HepG2 (cell line): ENCODE measurements around the gene GPR89B. TPM values are rescaled to one million over a fixed set of nuclear protein-coding genes. Genes with fewer than 3 reads are reported as not detected.
"Not testable (repeated sequence)": the region's sequence is repeated elsewhere in the genome, so short reads cannot be mapped to it uniquely, and the experiment has no call there.

Experiments used
- ATAC-seq: fragments of 200-7000 bp; cut with Tn5 transposase; 3 replicates; pipeline ENCODE4 v1.9.1; 2020; ENCODE audit warnings: mild to moderate bottlenecking, moderate library complexity
- BruUV-seq: library from RNA; stranded (reverse); fragments of 400-500 nt; replicated peaks from 2 replicates; lab custom pipeline; 2021; lab: Mats Ljungman, UMichigan
- CTCF ChIA-PET: fragments of 300-600 bp; formaldehyde crosslinking; extraction: SDS; loops from one replicate; lab custom pipeline; 2021; ENCODE audit warnings: low total read pairs, inconsistent platforms, low intra/inter-chr PET ratio; lab: Yijun Ruan, JAX
- POLR2A ChIA-PET: fragments of 350-600 bp; sonication (Branson Sonifier 250); formaldehyde crosslinking; loops from one replicate; lab custom pipeline; 2020; ENCODE audit warnings: antibody characterized with exemption, inconsistent platforms; lab: Yijun Ruan, JAX
- DNase-seq: peaks from one replicate; pipeline ENCODE4 v3.0.0-alpha.2; 2015; ENCODE audit warnings: low spot score
- FAIRE-seq: peaks from 3 replicates; lab custom pipeline; 2011; peaks lifted over from hg19 to GRCh38; lab: Jason Lieb, UNC
- H2AFZ ChIP-seq: one replicate; pipeline ENCODE4 v1.6.1; 2011; ENCODE audit warnings: low read length, inconsistent platforms
- H3K27ac ChIP-seq: fragments of 300-600 bp; 3 replicates; pipeline ENCODE4 v1.8.0; 2011; ENCODE audit warnings: mixed run types, mild to moderate bottlenecking, mixed read lengths, low read length, inconsistent platforms; ENCODE audit not compliant: insufficient read depth; ENCODE audit errors: extremely low read length
- H3K27me3 ChIP-seq, 2 experiments: fragments of 200-600 bp in 1 of 2; 2 replicates in 1 of 2; 3 replicates in 1 of 2; pipeline versions ENCODE4 v1.6.0 to v1.8.0; 2011; ENCODE audit warnings: low read length in 2 of 2, mild to moderate bottlenecking in 2 of 2, moderate library complexity in 2 of 2, inconsistent platforms in 1 of 2; ENCODE audit not compliant: insufficient read depth in 2 of 2, control insufficient read depth in 1 of 2
- H3K36me3 ChIP-seq, 2 experiments: fragments of 200-600 bp in 1 of 2; replicated peaks in 1 of 2; 2 replicates in 1 of 2; 3 replicates in 1 of 2; pipeline versions ENCODE4 v1.5.1 to v1.8.0; 2011; ENCODE audit warnings: low read length in 2 of 2, inconsistent platforms in 1 of 2; ENCODE audit not compliant: insufficient read depth in 2 of 2, control insufficient read depth in 1 of 2
- H3K4me1 ChIP-seq: 2 replicates; pipeline ENCODE4 v1.5.1; 2012; ENCODE audit warnings: low read length, inconsistent platforms; ENCODE audit not compliant: insufficient read depth
- H3K4me2 ChIP-seq: 2 replicates; pipeline ENCODE4 v1.6.0; 2011; ENCODE audit warnings: low read depth, low read length, inconsistent platforms
- H3K4me3 ChIP-seq, 3 experiments: fragments of 200-600 bp in 1 of 3; sonication (generic), shearing (Covaris generic) in 1 of 3; replicated peaks in 1 of 3; 2 replicates each; pipeline ENCODE4 v1.5.1; 2011 to 2016; ENCODE audit warnings: low read length in 3 of 3, inconsistent platforms in 2 of 3, low read depth in 2 of 3, mild to moderate bottlenecking in 2 of 3, control low read depth in 1 of 3, mixed read lengths in 1 of 3; ENCODE audit not compliant: insufficient read depth in 1 of 3
- H3K79me2 ChIP-seq: one replicate; pipeline ENCODE4 v1.6.1; 2011; ENCODE audit warnings: low read length, inconsistent platforms; ENCODE audit not compliant: insufficient read depth
- H3K9ac ChIP-seq: 2 replicates; pipeline ENCODE4 v1.6.0; 2011; ENCODE audit warnings: mild to moderate bottlenecking, low read depth, low read length, inconsistent platforms; ENCODE audit not compliant: insufficient read depth
- H3K9me3 ChIP-seq: 2 replicates; pipeline ENCODE4 v1.5.1; 2012; ENCODE audit warnings: mild to moderate bottlenecking, low read length
- H4K20me1 ChIP-seq: 2 replicates; pipeline ENCODE4 v1.6.0; 2011; ENCODE audit warnings: inconsistent platforms, mild to moderate bottlenecking, low read length, moderate library complexity; ENCODE audit not compliant: insufficient read depth
- ZBTB21 ChIP-seq: sonication (generic); formaldehyde crosslinking; IDR thresholded peaks from 2 replicates; pipeline ENCODE4 v1.4.0; 2020; ENCODE audit warnings: missing genetic modification reagents
- WGBS: methylation state at CpG from one replicate; pipeline ENCODE4 v1.1.6; 2017; ENCODE audit warnings: low lambda C conversion rate; 5-methylcytosine and 5-hydroxymethylcytosine counted together
- in situ Hi-C: cut with HindIII; loops from 2 replicates; pipeline ENCODE4 v1.10.0; 2017; ENCODE audit warnings: low pct_unique_long_range_greater_than_20kb; ENCODE audit not compliant: extremely low pct_ligation_motif_present
- intact Hi-C: fragments of 100-400 bp; cut with micrococcal nuclease; formaldehyde crosslinking; loops from one replicate; pipeline ENCODE4 v1.10.0; 2022; ENCODE audit not compliant: unreplicated experiment
- polyA plus RNA-seq, 8 experiments: library from polyadenylated mRNA; depleted of rRNA in 3 of 8; stranded (reverse) in 7 of 8; unstranded in 1 of 8; fragments of >200 nt; fragmentation: Illumina TruSeq in 4 of 8; extraction: Trizol in 4 of 8; gene quantifications; 2 replicates each; pipeline versions ENCODE4 v1.2.1 to v1.2.3, GENCODE V29; 2011 to 2016; ENCODE audit warnings: low read depth in 4 of 8, missing spikeins in 1 of 8, mixed read lengths in 1 of 8; ENCODE audit not compliant: insufficient read depth in 1 of 8
- total RNA-seq, 5 experiments: library from RNA; depleted of rRNA; stranded (reverse); fragments of >200 nt; fragmentation: Illumina TruSeq; extraction: Trizol; gene quantifications; 2 replicates each; pipeline ENCODE4 v1.2.3, GENCODE V29; 2016; ENCODE audit warnings: low read depth in 1 of 5

The GPR89B gene
- total and polyA plus RNA-seq, 2 of the 13 experiments (the other 11 are each of a cell fraction or from before 2014, with no cell fraction given): 12.2 to 20.1 TPM

DNA sequence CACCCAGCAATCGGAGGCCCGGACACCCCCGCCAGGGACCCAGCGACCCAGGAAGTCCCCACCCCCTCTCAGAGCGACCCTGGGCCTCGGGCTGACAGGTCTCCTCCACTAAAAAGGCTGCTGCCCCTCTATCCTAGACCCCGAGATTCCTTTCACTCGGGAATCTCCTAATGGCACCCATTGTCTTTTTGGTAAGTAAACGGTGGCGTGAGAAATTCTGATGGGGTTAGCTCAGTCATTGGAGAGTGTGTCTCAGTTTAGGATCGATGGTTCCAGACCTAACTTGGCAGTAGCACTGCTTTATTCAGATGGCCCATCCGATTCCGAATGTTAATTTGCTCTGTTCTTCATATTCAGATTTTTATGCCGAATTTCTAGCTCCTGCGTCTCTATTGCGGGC is 104.9 kb downstream of the GPR89B start:
- H3K4me1 ChIP-seq, DNase-seq, in situ Hi-C loops, BruUV-seq, POLR2A ChIA-PET, H3K9me3 ChIP-seq, FAIRE-seq, H3K4me2 ChIP-seq, H3K27ac ChIP-seq, CTCF ChIA-PET, H3K9ac ChIP-seq, H3K27me3 ChIP-seq, H3K36me3 ChIP-seq, H4K20me1 ChIP-seq, ATAC-seq, H3K4me3 ChIP-seq, intact Hi-C loops, H2AFZ ChIP-seq, H3K79me2 ChIP-seq: not testable (repeated sequence)
- 73% methylated on average over 11 of the region's 16 CpGs for WGBS

DNA sequence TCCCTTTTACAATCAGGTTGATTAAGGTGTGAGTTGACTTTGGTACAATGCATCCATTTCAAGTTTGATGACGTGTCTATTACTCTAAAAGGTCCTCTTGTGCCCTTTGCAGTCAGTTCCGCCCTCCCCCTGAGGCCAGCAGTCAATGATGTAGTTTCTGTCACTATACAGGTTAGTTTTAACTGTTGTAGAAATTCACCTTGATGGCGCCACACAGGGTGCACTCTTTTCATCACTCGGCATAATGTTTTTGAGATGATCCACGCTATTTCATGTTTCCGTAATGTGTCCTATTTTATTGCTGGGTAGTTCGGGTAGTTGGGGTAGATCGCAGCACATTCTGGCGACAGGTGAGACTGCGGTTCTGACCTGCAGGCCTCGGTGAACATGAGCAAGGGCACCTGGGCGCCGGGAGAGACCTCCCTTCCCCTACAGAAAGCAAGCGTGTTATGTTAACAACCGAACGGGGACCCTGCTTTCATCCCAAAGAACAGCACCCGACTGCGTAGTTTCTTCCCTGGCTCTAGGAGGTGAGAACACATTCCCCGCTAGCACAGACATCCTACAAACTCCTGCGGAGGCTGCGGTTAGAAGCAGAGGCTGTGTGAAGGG is 109.7 kb downstream of the GPR89B start:
- peak; percentile 44; the same call in 1 of the 2 replicates for TF ChIP-seq ZBTB21 (CRISPR knock-in tag)
- H3K79me2 ChIP-seq, intact Hi-C loops, H3K27me3 ChIP-seq, H3K27ac ChIP-seq, BruUV-seq, H3K9me3 ChIP-seq, H3K9ac ChIP-seq, in situ Hi-C loops, H3K36me3 ChIP-seq, H4K20me1 ChIP-seq, CTCF ChIA-PET, H3K4me1 ChIP-seq, H2AFZ ChIP-seq, DNase-seq: not testable (repeated sequence)
- WGBS: 0% methylated on average over 5 of the region's 21 CpGs
- POLR2A ChIA-PET: interaction anchor here (0.9 to 1.0 kb wide), 3 partner anchors 226 to 1661 kb away, joined by 3 to 5 read pairs (median 3); no protein-coding TSS in a partner anchor
- peak; percentile 21 for ATAC-seq
- Histone ChIP-seq H3K4me2 (peak overlapping the region; percentile 74), H3K4me3 (peak overlapping the region; percentile 45 to 58 (median 50); a peak in 5 of 6 replicates)
- peak; percentile 44 for FAIRE-seq
